Heart right ventricle (tissue), 16 donors: ENCODE measurements around the gene CZIB. TPM values are rescaled to one million over a fixed set of nuclear protein-coding genes. Genes with fewer than 3 reads are reported as not detected.
A peak's percentile ranks its signal among the peaks of the same experiment; 100 is the strongest.

Source experiments
- ATAC-seq, 8 donors: fragments of 200-7000 bp; cut with Tn5 transposase; one replicate each; pipeline ENCODE4 v1.9.1; 2020; ENCODE audit warnings: mild to moderate bottlenecking in 8 of 8, moderate library complexity in 8 of 8, moderate number of reproducible peaks in 1 of 8
- DNase-seq, 2 donors: peaks; one replicate each; pipeline ENCODE4 v3.0.0-alpha.2; 2020
- H3K27ac ChIP-seq, 10 donors: fragments of 200-600 bp; sonication (generic) in 2 of 10; one replicate each; pipeline versions ENCODE4 v1.5.0 to v1.8.0; 2020 to 2022; ENCODE audit warnings: mild to moderate bottlenecking in 3 of 10
- H3K27me3 ChIP-seq, 7 donors: fragments of 200-600 bp; one replicate each; pipeline ENCODE4 v1.8.0; 2021 to 2022; ENCODE audit warnings: mild to moderate bottlenecking in 2 of 7
- H3K36me3 ChIP-seq, 9 donors: fragments of 200-600 bp; sonication (generic) in 1 of 9; one replicate each; pipeline versions ENCODE4 v1.5.0 to v1.8.0; 2020 to 2022; ENCODE audit warnings: mild to moderate bottlenecking in 2 of 9
- H3K4me1 ChIP-seq, 9 donors: fragments of 200-600 bp; sonication (generic) in 1 of 9; one replicate each; pipeline versions ENCODE4 v1.5.0 to v1.8.0; 2020 to 2022; ENCODE audit warnings: mild to moderate bottlenecking in 4 of 9
- H3K4me3 ChIP-seq, 10 donors: fragments of 200-600 bp; sonication (generic) in 2 of 10; one replicate each; pipeline versions ENCODE4 v1.5.0 to v1.8.0; 2020 to 2022; ENCODE audit warnings: mild to moderate bottlenecking in 7 of 10, moderate library complexity in 2 of 10
- H3K9me3 ChIP-seq, 11 donors: fragments of 200-600 bp in 10 of 11; sonication (generic) in 2 of 11; one replicate each; pipeline versions ENCODE4 v1.5.0 to v1.8.0; 2013 to 2022; ENCODE audit warnings: mild to moderate bottlenecking in 2 of 11, control low read depth in 1 of 11, moderate library complexity in 1 of 11
- CTCF ChIP-seq, 9 donors: fragments of 200-600 bp; sonication (generic) in 2 of 9; IDR thresholded peaks; one replicate each; pipeline versions ENCODE4 v1.5.0 to v1.8.0; 2021 to 2022; ENCODE audit warnings: antibody characterized with exemption in 9 of 9, mild to moderate bottlenecking in 5 of 9, moderate library complexity in 1 of 9
- WGBS, 2 donors: extraction: QIAGEN DNeasy Blood & Tissue Kit; methylation state at CpG; one replicate each; pipeline ENCODE4 v1.1.7; 2013; ENCODE audit warnings: inconsistent platforms in 1 of 2; 5-methylcytosine and 5-hydroxymethylcytosine counted together
- intact Hi-C, 10 donors: fragments of 100-400 bp; cut with DNase I; formaldehyde crosslinking; loops; one replicate each; pipeline versions ENCODE4 v1.11.1 to v1.14.2; 2022
- polyA plus RNA-seq, 2 donors: library from polyadenylated mRNA; stranded (reverse); fragments of 200-250 nt; gene quantifications; one replicate each; pipeline ENCODE4 v1.2.3, GENCODE V29; 2013
- total RNA-seq, 10 donors: library from RNA; stranded (reverse); fragmentation: NEBNext Ultra II Directional in 3 of 10; extraction: Animal tissue kit (Norgen Biotek cat#: 25700) in 3 of 10; gene quantifications; one replicate each; pipeline versions ENCODE4 v1.2.1 to v1.2.4, GENCODE V29; 2021 to 2023
- donor health status: Arrhythmogenic right ventricular cardiomyopathy.
- donor health status: ischemic (EF 13 %, LVEDD 7.1; RV severe dilation, severe dysfunction).
- donor health status: healthy with polysubstance abuse.
- donor health status: DM: no; HTN: yes; CAD: no.
- donor health status: DM: no; HTN: no; CAD: no.
- donor health status: ischemic (EF 25% LVEDD 6.9; RV normal size, moderate dysfunction).
- donor health status: ischemic (EF 25% LVEDD 5.7; RV mildly dilated, moderate dysfunction).
- donor health status: healthy.
- donor health status: DM: yes; HTN: yes; CAD: no.
- donor health status: Ischemic cardiomyopathy.
- donor health status: ischemic (EF 35%, LVEDD 5.7; RV mildly dilated, moderate dysfunction).
- donor health status: nonischemic (EF 11% LVEDD 7.7; RV severe dilation, severe dysfunction).
- donor health status: DM: yes; HTN: yes; CAD: no.
- donor health status: PGD.
- donor health status: ischemic (EF 29% LVEDD 5.4; RV normal size, mild dysfunction).
- donor health status: nonischemic (EF 23%, LVEDD 6.1; RV moderate dilation, normal function).

Gene CZIB
- total and polyA plus RNA-seq, 12 donors = 41.8 to 97.3 (median 50.2) TPM

- intact Hi-C loops = no loop called here
Measured at GRCh38 chr1:53166912-53167311, 53.5 kb downstream of the CZIB start.

GRCh38 chr1:53166366-53166765 lies 54.1 kb downstream of the CZIB start:
- Histone ChIP-seq H3K36me3 (no peaks in the 10 kb centered on the region), H3K27ac (no peak overlapping the region), H3K4me1 (no peaks in the 10 kb centered on the region), H3K9me3 (no peaks in the 10 kb centered on the region), H3K27me3 (peaks cover 0 to 10% (median 0%) of the 10 kb centered on the region in 7 donors), H3K4me3 (no peak overlapping the region)
- 86 to 87% methylated on average over 6 of the region's 6 CpGs for WGBS, 2 donors
- intact Hi-C loops = no loop called here
- DNase-seq = no peak
- TF ChIP-seq CTCF (IDR thresholded peaks at IDR 0.05) = no peak
- ATAC-seq = no peak

More at GRCh38 chr1:53166912-53167311, 53.5 kb downstream of the CZIB start:
- H3K27ac ChIP-seq = no peak overlapping the region
- no peaks in the 10 kb centered on the region for H3K36me3 ChIP-seq
- 78% methylated on average over 8 of the region's 8 CpGs for WGBS, 2 donors
- H3K4me1 ChIP-seq = no peaks in the 10 kb centered on the region
- ATAC-seq (peak in 3 of 8 donors; percentile 31 to 58 (median 39)), DNase-seq (no peak)
- peaks cover 0 to 10% (median 0%) of the 10 kb centered on the region in 7 donors for H3K27me3 ChIP-seq
- no peak for TF ChIP-seq CTCF (IDR thresholded peaks at IDR 0.05)
- no peaks in the 10 kb centered on the region for H3K9me3 ChIP-seq
- H3K4me3 ChIP-seq = no peak overlapping the region

- TF ChIP-seq CTCF (IDR thresholded peaks at IDR 0.05) = no peak
- ATAC-seq (peak in 3 of 8 donors; percentile 35 to 68 (median 64)), DNase-seq (peak in 1 of 2 donors; percentile 26)
- no peaks in the 10 kb centered on the region for H3K9me3 ChIP-seq
- H3K27ac ChIP-seq = no peak overlapping the region
- intact Hi-C loops = no loop called here
- no peaks in the 10 kb centered on the region for H3K36me3 ChIP-seq
- no peaks in the 10 kb centered on the region for H3K4me1 ChIP-seq
- H3K4me3 ChIP-seq = no peak overlapping the region
- peaks cover 0 to 10% (median 0%) of the 10 kb centered on the region in 7 donors for H3K27me3 ChIP-seq
- WGBS, 2 donors = 87 to 89% methylated on average over 5 of the region's 5 CpGs
Measured at GRCh38 chr1:53165408-53165961, 54.9 kb downstream of the CZIB start.

Other genes with a start within 250 kb of the CZIB start
- 10 to 100 TPM; 11.2 to 27.4 (median 15.4) TPM for gene PODN, start 158.4 kb downstream of the CZIB start, total RNA-seq
- gene PODN, start 158.4 kb downstream of the CZIB start, polyA plus RNA-seq = 10 to 100 TPM; 11.4 to 17.3 TPM
- 1 to 10 TPM in 1 of 10 donors, under 1 TPM in 9; 0.12 to 2.0 (median 0.42) TPM for gene SLC1A7, start 78.0 kb downstream of the CZIB start, total RNA-seq
- under 1 TPM; 0.04 to 0.66 TPM for gene SLC1A7, start 78.0 kb downstream of the CZIB start, polyA plus RNA-seq
- gene CPT2, start 23.8 kb downstream of the CZIB start, total RNA-seq = 10 to 100 TPM; 29.3 to 48.7 (median 37.5) TPM
- gene CPT2, start 23.8 kb downstream of the CZIB start, polyA plus RNA-seq = 10 to 100 TPM; 10.3 to 12.2 TPM
- 10 to 100 TPM; 17.3 to 31.5 (median 22.6) TPM for gene MAGOH, start 17.9 kb upstream of the CZIB start, total RNA-seq
- gene MAGOH, start 17.9 kb upstream of the CZIB start, polyA plus RNA-seq = 10 to 100 TPM; 61.1 to 67.3 TPM
- 1 to 10 TPM; 1.7 to 4.7 (median 2.3) TPM for gene LRP8, start 107.4 kb upstream of the CZIB start, total RNA-seq
- gene LRP8, start 107.4 kb upstream of the CZIB start, polyA plus RNA-seq = 1 to 10 TPM in 1 of 2 donors, under 1 TPM in 1; 0.37 to 1.1 TPM
- gene DMRTB1, start 238.8 kb upstream of the CZIB start, total RNA-seq = not detected
- not detected for gene DMRTB1, start 238.8 kb upstream of the CZIB start, polyA plus RNA-seq